Measurements from ENCODE around the gene FAM120A.

FAM120A gene

DNA sequence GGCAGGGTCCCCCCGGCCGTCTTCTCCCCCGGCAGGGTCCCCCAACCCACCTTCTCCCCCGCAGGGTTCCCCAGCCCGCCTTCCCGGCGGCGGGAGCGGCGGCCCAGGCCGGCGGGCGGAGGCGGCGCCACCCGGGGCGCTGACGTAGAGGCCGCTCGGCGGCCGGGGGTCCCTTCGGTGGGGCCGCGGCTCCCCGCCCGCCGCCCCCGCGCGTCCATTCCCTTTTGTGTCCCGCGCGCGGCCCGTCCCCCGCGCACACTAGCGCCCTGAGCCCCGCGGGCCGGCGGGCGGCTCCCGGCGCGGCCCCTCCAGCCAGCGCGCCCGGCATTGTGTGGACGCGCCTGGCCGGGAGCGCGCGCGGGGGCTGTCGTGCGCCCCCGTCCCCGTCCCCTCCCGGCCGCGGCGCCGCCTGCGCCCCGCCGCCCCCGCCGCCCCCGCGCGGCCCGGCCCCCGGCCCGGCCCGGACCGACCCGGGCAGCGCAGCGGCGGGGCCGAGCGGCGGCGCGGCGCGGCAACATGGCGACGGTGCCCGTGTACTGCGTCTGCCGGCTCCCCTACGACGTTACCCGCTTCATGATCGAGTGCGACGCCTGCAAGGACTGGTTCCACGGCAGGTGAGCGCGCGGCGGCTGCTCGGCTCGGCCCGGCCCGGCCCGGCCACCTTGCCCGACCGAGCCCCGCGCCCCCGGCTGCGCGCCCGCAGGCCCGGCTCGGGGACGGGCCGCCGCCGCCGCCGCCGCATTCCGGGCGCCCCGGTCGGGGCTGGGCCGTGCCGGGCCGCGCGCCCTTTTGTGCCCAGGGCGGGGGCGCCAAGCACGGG, 125.0 kb downstream of the FAM120A start, which contains the start of gene PHF2:
TSS of gene PHF2 (plus strand) at position 327 of the 820 bp plus-strand sequence. CDS start at position 517, 190 bp downstream.
- Histone ChIP-seq H3K9me3 (ENCODE audit: severe bottlenecking) (no peaks in the 10 kb centered on the region), H3K27me3 (ENCODE audit: insufficient read depth, low read depth, severe bottlenecking) (no peaks in the 10 kb centered on the region), H3K27ac (peak within 1 kb of the TSS; percentile 82), H3K36me3 (no peaks in the 10 kb centered on the region; the same call in 1 of the 2 replicates), H3K4me3 (ENCODE audit: low read depth, low read length) (peak within 1 kb of the TSS; percentile 62)
- no peak for DNase-seq
- TF ChIP-seq, protein P1, sequence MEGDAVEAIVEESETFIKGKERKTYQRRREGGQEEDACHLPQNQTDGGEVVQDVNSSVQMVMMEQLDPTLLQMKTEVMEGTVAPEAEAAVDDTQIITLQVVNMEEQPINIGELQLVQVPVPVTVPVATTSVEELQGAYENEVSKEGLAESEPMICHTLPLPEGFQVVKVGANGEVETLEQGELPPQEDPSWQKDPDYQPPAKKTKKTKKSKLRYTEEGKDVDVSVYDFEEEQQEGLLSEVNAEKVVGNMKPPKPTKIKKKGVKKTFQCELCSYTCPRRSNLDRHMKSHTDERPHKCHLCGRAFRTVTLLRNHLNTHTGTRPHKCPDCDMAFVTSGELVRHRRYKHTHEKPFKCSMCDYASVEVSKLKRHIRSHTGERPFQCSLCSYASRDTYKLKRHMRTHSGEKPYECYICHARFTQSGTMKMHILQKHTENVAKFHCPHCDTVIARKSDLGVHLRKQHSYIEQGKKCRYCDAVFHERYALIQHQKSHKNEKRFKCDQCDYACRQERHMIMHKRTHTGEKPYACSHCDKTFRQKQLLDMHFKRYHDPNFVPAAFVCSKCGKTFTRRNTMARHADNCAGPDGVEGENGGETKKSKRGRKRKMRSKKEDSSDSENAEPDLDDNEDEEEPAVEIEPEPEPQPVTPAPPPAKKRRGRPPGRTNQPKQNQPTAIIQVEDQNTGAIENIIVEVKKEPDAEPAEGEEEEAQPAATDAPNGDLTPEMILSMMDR (IDR thresholded peaks at IDR 0.05; ENCODE audit: low read depth, low read length) = no peak

DNA sequence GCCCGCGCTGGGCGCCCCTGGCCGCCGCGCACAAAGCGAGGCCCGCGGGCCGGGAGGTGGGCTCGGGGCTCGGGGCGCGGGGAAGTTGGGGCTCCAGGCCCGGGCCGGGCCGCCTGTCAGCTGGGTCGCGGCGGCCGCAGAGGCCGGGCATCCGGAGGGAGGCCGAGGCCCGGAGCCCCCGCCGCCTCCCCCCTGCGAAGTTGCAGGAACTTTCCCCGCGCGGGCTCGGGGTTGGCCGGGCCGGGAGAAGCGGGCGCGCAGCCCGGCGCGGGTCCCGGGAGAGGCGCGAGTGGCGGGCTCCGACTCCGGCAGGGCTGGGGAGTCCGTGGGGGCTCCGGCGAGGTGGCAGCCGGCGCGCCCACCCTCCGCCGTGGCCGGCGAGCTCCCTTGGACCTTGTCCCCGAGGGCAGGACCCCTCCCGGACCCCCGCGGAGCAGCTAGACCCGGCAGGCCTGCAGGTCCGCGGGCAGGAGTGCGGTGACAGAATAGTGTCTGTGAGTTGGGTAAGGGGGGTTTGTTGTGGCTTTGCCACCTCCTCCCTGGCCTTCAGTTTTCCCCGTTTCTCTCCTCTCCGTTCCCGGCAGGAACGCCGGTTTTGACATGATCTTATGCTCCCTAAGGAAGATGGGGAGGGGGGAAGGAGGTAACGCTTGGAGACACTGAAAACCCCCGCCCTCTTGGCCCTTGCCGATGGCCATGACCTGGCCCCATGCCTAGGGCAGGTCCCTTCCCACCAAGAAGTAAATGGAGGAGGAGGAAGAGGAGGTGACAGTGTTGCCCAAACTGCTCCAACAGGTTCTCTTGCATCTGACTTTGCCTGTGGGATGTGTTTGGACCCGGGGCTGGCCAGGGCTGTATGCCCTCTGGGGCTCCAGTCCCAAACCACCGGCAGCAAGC, 125.8 kb downstream of the FAM120A start:
- H3K36me3 ChIP-seq = no peaks in the 10 kb centered on the region; the same call in 1 of the 2 replicates
- H3K27me3 ChIP-seq (ENCODE audit: insufficient read depth, low read depth, severe bottlenecking) = no peaks in the 10 kb centered on the region
- peak overlapping the region; percentile 50 for H3K27ac ChIP-seq
- no peak for DNase-seq
- H3K4me3 ChIP-seq (ENCODE audit: low read depth, low read length) = peak overlapping the region; percentile 56
- TF ChIP-seq, protein P1 (IDR thresholded peaks at IDR 0.05; ENCODE audit: low read depth, low read length) = no peak
- H3K9me3 ChIP-seq (ENCODE audit: severe bottlenecking) = no peaks in the 10 kb centered on the region

DNA sequence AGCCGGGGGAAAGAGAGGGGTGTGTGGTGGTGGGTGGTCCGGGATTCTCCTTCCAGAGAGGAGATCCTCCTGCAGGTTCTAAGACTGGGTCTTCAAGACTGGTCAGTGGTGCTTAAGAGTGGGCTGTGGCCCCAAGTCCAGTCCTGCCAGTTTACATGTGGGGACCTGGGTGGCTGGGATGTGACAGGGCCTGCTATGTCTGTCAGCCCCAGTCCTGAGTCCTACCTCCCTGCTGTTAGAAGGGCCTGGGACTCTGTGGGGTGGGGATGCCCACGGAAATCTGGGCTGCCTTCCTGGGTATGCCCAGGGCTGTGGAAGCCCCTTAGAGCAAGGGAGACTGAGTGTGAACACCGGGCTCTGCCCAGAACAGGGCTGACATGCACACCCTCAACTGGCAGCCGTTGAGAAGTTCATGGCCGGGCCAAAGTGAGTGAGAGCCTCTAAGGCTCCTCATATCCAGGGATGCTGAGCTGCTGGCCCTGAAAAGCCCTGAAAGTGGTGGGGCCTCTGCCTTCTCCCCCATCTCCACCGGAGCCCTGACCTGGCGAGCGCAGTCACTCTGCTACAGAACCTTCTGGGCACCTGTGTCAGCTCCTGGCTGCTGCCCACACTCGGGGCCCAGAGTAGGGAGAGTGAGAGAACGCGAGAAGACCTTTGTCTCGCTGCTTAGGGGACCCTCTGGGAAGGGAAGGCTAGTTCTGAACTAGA, 126.6 kb downstream of the FAM120A start:
- TF ChIP-seq, protein P1 (IDR thresholded peaks at IDR 0.05; ENCODE audit: low read depth, low read length) = no peak
- Histone ChIP-seq H3K4me3 (ENCODE audit: low read depth, low read length) (peak overlapping the region; percentile 56), H3K27ac (no peak overlapping the region), H3K27me3 (ENCODE audit: insufficient read depth, low read depth, severe bottlenecking) (no peaks in the 10 kb centered on the region), H3K36me3 (no peaks in the 10 kb centered on the region; the same call in 1 of the 2 replicates), H3K9me3 (ENCODE audit: severe bottlenecking) (no peaks in the 10 kb centered on the region)
- no peak for DNase-seq

DNA sequence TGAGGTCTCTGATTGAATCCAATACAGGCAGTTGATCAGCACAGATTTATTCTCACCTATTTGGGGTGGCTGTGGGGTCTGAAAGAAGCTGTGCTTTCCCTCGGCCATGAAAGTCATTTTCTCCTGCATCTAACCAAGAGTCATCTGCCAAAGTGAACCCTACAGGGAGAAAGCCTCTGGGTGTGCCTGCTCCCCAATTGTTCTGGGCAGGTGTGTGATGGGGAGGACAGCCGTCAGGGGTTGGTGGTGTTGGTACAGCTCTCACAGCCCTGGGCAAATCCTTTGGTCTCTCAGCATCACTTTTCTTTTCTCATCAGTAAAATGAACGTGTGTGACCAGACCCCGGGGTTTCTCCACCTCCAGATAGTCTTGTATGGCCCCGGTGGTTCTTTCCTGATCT, 127.4 kb downstream of the FAM120A start:
- no peak for DNase-seq
- TF ChIP-seq, protein P1 (IDR thresholded peaks at IDR 0.05; ENCODE audit: low read depth, low read length) = no peak
- H3K27me3 ChIP-seq (ENCODE audit: insufficient read depth, low read depth, severe bottlenecking) = no peaks in the 10 kb centered on the region

DNA sequence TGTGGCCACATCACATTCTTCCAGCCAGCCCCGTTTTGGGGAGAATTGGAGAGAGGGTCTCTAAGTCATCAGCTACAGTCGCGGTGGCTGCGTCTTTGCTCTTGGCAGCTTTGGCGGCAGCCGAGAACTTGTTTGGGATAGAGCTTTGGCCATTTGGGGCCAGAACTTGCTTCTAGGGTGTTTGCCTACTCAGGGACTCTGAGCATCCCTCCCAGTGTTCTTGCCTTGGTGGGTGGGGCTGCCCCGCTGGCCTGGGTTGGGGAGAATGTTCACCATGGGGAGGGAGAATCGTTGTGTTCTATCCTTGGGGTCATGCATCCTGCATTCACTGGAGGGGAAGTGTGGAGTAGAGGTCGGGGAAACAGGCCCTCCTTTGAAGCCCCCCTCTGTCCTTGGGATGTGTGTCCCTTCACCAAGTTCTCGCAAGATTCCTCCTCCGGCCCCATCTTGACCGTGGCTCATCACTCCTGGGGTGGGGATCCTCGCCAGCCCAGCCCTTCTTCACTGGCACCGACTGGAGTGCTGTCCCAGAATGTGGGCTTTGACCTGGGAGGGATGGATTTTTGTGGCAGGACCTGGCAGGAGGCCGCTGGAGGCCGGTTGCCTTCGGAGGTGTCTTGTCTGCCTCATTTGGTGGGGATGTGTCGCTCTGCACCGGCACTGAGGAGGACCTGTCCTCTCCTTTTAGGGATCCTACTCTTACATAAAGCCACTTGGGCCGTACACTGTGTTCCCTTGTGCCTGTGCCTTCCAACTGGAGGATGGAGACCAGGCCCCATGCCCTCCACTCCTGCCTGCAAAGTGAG, 128.4 kb downstream of the FAM120A start:
- H3K4me3 ChIP-seq (ENCODE audit: low read depth, low read length) = no peak overlapping the region
- TF ChIP-seq, protein P1 (IDR thresholded peaks at IDR 0.05; ENCODE audit: low read depth, low read length) = no peak

More for the DNA sequence above, 127.4 kb downstream of the FAM120A start:
- Histone ChIP-seq H3K27ac (no peak overlapping the region), H3K9me3 (ENCODE audit: severe bottlenecking) (no peaks in the 10 kb centered on the region), H3K4me3 (ENCODE audit: low read depth, low read length) (no peak overlapping the region), H3K36me3 (no peaks in the 10 kb centered on the region; the same call in 1 of the 2 replicates)

More for the DNA sequence above, 128.4 kb downstream of the FAM120A start:
- Histone ChIP-seq H3K9me3 (ENCODE audit: severe bottlenecking) (no peaks in the 10 kb centered on the region), H3K36me3 (no peaks in the 10 kb centered on the region; the same call in 1 of the 2 replicates), H3K27me3 (ENCODE audit: insufficient read depth, low read depth, severe bottlenecking) (no peaks in the 10 kb centered on the region), H3K27ac (no peak overlapping the region)
- no peak for DNase-seq
